Activated CD8-positive, alpha-beta memory T cell treated with anti-CD3 and anti-CD28 coated beads, Interleukin-2, amount 50 U/mL, for 1 hour (primary cell): Measurements from ENCODE around the gene RGPD8.
"Not testable (repeated sequence)": the region's sequence is repeated elsewhere in the genome, so short reads cannot be mapped to it uniquely, and the experiment has no call there.

Experiments used
- DNase-seq: peaks from one replicate; pipeline ENCODE4 v3.0.0-alpha.2; 2020; ENCODE audit errors: extremely low read depth

The RGPD8 gene

GRCh38 chr2:112435716-112436431 lies 2.4 kb upstream of the RGPD8 start:
- not testable (repeated sequence) for DNase-seq

- DNase-seq, result not testable (repeated sequence)
Measured at GRCh38 chr2:112434890-112435715, 1.7 kb upstream of the RGPD8 start.

GRCh38 chr2:112433932-112434730 lies 686 bp upstream of the RGPD8 start:
- DNase-seq, result no peak

- DNase-seq, result not testable (repeated sequence)
Measured at GRCh38 chr2:112432735-112433479, 538 bp downstream of the RGPD8 start.

GRCh38 chr2:112432390-112432734 lies 1.1 kb downstream of the RGPD8 start:
- not testable (repeated sequence) for DNase-seq

- not testable (repeated sequence) for DNase-seq
Measured at GRCh38 chr2:112431587-112432295, 1.7 kb downstream of the RGPD8 start.

GRCh38 chr2:112424553-112424952 lies 8.9 kb downstream of the RGPD8 start:
- not testable (repeated sequence) for DNase-seq

- not testable (repeated sequence) for DNase-seq
Measured at GRCh38 chr2:112416860-112417259, 16.6 kb downstream of the RGPD8 start.

- DNase-seq, result not testable (repeated sequence)
Measured at GRCh38 chr2:112360055-112360454, 73.4 kb downstream of the RGPD8 start.

- not testable (repeated sequence) for DNase-seq
Measured at GRCh38 chr2:112354335-112354734, 79.1 kb downstream of the RGPD8 start.

GRCh38 chr2:112352809-112353603 lies 80.4 kb downstream of the RGPD8 start:
- DNase-seq, result not testable (repeated sequence)

GRCh38 chr2:112352292-112352691 lies 81.2 kb downstream of the RGPD8 start:
- DNase-seq, result not testable (repeated sequence)

- no peak for DNase-seq
Measured at GRCh38 chr2:112345030-112346027, 88.1 kb downstream of the RGPD8 start.

- DNase-seq, result no peak
Measured at GRCh38 chr2:112343827-112344585, 89.4 kb downstream of the RGPD8 start.

- DNase-seq, result no peak
Measured at GRCh38 chr2:112342067-112342550, 91.3 kb downstream of the RGPD8 start.

- no peak for DNase-seq
Measured at GRCh38 chr2:112340475-112341267, 92.8 kb downstream of the RGPD8 start.

- DNase-seq, result no peak
Measured at GRCh38 chr2:112339986-112340385, 93.5 kb downstream of the RGPD8 start.
